K562 (cell line): Measurements from ENCODE around the gene CISD3. TPM values are rescaled to one million over a fixed set of nuclear protein-coding genes. Genes with fewer than 3 reads are reported as not detected.

Source experiments
- ATAC-seq: fragments of 200-7000 bp; cut with Tn5 transposase; 3 replicates; pipeline ENCODE4 v1.9.1; 2020; ENCODE audit warnings: moderate library complexity
- BruUV-seq: library from RNA; stranded (reverse); fragments of 400-500 nt; replicated peaks from 2 replicates; lab custom pipeline; 2021; lab: Mats Ljungman, UMichigan
- CTCF ChIA-PET: fragments of 300-600 bp; formaldehyde crosslinking; extraction: SDS; loops from one replicate; lab custom pipeline; 2021; ENCODE audit warnings: low intra/inter-chr PET ratio; lab: Yijun Ruan, JAX
- POLR2A ChIA-PET: fragments of 300-600, 350-650 bp; sonication (Branson Sonifier 250); formaldehyde crosslinking; extraction: SDS; loops from one replicate; lab custom pipeline; 2021; ENCODE audit warnings: antibody characterized with exemption, inconsistent platforms; lab: Yijun Ruan, JAX
- DNase-seq, 4 experiments: peaks; one replicate each; pipeline versions ENCODE4 v3.0.0 to v3.0.0-alpha.2; 2011 to 2018; ENCODE audit warnings: low spot score in 3 of 4, mixed read lengths in 3 of 4; ENCODE audit errors: extremely low read depth in 1 of 4
- FAIRE-seq: peaks from 2 replicates; lab custom pipeline; 2011; peaks lifted over from hg19 to GRCh38; lab: Jason Lieb, UNC
- H2AFZ ChIP-seq: 2 replicates; pipeline ENCODE4 v1.6.0; 2011; ENCODE audit warnings: low read depth, low read length, control low read depth, inconsistent platforms
- H3K27ac ChIP-seq: fragments of 200-600 bp; 3 replicates; pipeline ENCODE4 v1.8.0; 2011; ENCODE audit warnings: low read depth, mild to moderate bottlenecking, control low read depth, inconsistent platforms, low read length, moderate library complexity, mixed read lengths; ENCODE audit errors: extremely low read depth
- H3K27me3 ChIP-seq, 2 experiments: fragments of 300-600 bp in 1 of 2; 2 replicates in 1 of 2; 3 replicates in 1 of 2; pipeline versions ENCODE4 v1.6.0 to v1.8.0; 2011; ENCODE audit warnings: inconsistent platforms in 2 of 2, low read length in 2 of 2, mild to moderate bottlenecking in 1 of 2, mixed read lengths in 1 of 2, moderate library complexity in 1 of 2; ENCODE audit not compliant: control insufficient read depth in 2 of 2, insufficient read depth in 2 of 2
- H3K36me3 ChIP-seq: fragments of 300-600 bp; 3 replicates; pipeline ENCODE4 v1.8.0; 2011; ENCODE audit warnings: mild to moderate bottlenecking, low read length, inconsistent platforms; ENCODE audit not compliant: control insufficient read depth, insufficient read depth
- H3K4me1 ChIP-seq, 2 experiments: fragments of 200-600 bp in 1 of 2; replicated peaks in 1 of 2; 2 replicates in 1 of 2; 3 replicates in 1 of 2; pipeline versions ENCODE4 v1.5.1 to v1.8.0; 2011; ENCODE audit warnings: inconsistent platforms in 2 of 2, low read length in 2 of 2, mild to moderate bottlenecking in 1 of 2, mixed read lengths in 1 of 2, moderate library complexity in 1 of 2; ENCODE audit not compliant: control insufficient read depth in 2 of 2, insufficient read depth in 2 of 2
- H3K4me2 ChIP-seq: 2 replicates; pipeline ENCODE4 v1.6.1; 2011; ENCODE audit warnings: low read length, control low read depth, inconsistent platforms, mixed read lengths; ENCODE audit not compliant: insufficient read depth
- H3K4me3 ChIP-seq: fragments of 200-600 bp; sonication (generic), shearing (Covaris generic); 2 replicates; pipeline ENCODE4 v1.5.1; 2016; ENCODE audit warnings: control low read depth, inconsistent platforms
- H3K79me2 ChIP-seq: fragments of 200-600 bp; 3 replicates; pipeline ENCODE4 v1.8.0; 2011; ENCODE audit warnings: low read length, inconsistent platforms; ENCODE audit not compliant: control insufficient read depth, insufficient read depth
- H3K9ac ChIP-seq, 2 experiments: 2 replicates each; pipeline versions ENCODE4 v1.6.0 to v1.6.1; 2011; ENCODE audit warnings: low read depth in 2 of 2, low read length in 2 of 2, control low read depth in 1 of 2, inconsistent platforms in 1 of 2, mild to moderate bottlenecking in 1 of 2, mixed read lengths in 1 of 2; ENCODE audit not compliant: insufficient read depth in 1 of 2
- H3K9me1 ChIP-seq: one replicate; pipeline ENCODE4 v1.6.0; 2011; ENCODE audit warnings: inconsistent platforms, mild to moderate bottlenecking, low read length, moderate library complexity; ENCODE audit not compliant: control insufficient read depth, insufficient read depth
- H3K9me3 ChIP-seq: replicated peaks from 2 replicates; pipeline ENCODE4 v1.5.1; 2011; ENCODE audit warnings: low read depth, low read length, inconsistent platforms; ENCODE audit not compliant: control insufficient read depth, insufficient read depth
- H4K20me1 ChIP-seq: replicated peaks from 2 replicates; pipeline ENCODE4 v1.6.1; 2011; ENCODE audit warnings: low read length, inconsistent platforms, mixed read lengths; ENCODE audit not compliant: control insufficient read depth, insufficient read depth
- NFIC ChIP-seq: fragments of 450-650 bp; IDR thresholded peaks from 2 replicates; pipeline ENCODE4 v1.6.1; 2017; ENCODE audit warnings: mild to moderate bottlenecking, inconsistent platforms
- PKNOX1 ChIP-seq: fragments of 450-650 bp; IDR thresholded peaks from 2 replicates; pipeline ENCODE4 v1.6.1; 2016
- RBM17 ChIP-seq: fragments of 200-400 bp; formaldehyde crosslinking; IDR thresholded peaks from 2 replicates; pipeline ENCODE4 v1.6.1; 2017; ENCODE audit warnings: low read depth, mild to moderate bottlenecking, low read length, borderline replicate concordance
- RFX1 ChIP-seq: fragments of 450-650 bp; IDR thresholded peaks from 2 replicates; pipeline ENCODE4 v1.6.1; 2016; ENCODE audit warnings: mild to moderate bottlenecking, moderate library complexity
- SMAD2 ChIP-seq: fragments of 150-350 bp; IDR thresholded peaks from 2 replicates; pipeline ENCODE4 v1.6.1; 2014; ENCODE audit warnings: low read depth, mild to moderate bottlenecking, low read length
- TAF7 ChIP-seq: fragments of 450-650 bp; IDR thresholded peaks from 2 replicates; pipeline ENCODE4 v1.6.1; 2016; ENCODE audit warnings: missing genetic modification characterization, missing compliant biosample characterization
- TEAD4 ChIP-seq, 2 experiments: sonication (generic) in 1 of 2; formaldehyde crosslinking in 1 of 2; IDR thresholded peaks; 2 replicates each; pipeline versions ENCODE4 v1.6.1 to v1.8.0; 2012 to 2022; ENCODE audit warnings: borderline replicate concordance in 1 of 2, inconsistent platforms in 1 of 2, low read length in 1 of 2, mild to moderate bottlenecking in 1 of 2, missing genetic modification reagents in 1 of 2
- WGBS: fragments of 100-300 bp; shearing (Covaris generic); methylation state at CpG from one replicate; pipeline ENCODE4 v1.1.6; 2016; ENCODE audit warnings: low coverage, mixed read lengths; ENCODE audit not compliant: insufficient coverage; ENCODE audit errors: missing lambda C conversion rate; 5-methylcytosine and 5-hydroxymethylcytosine counted together
- in situ Hi-C: fragments of 300-500 bp; cut with MboI; formaldehyde crosslinking; loops from 4 replicates; pipeline ENCODE4 v1.15.0; 2018; ENCODE audit warnings: inconsistent platforms, mixed read lengths
- intact Hi-C: fragments of 100-400 bp; cut with micrococcal nuclease; formaldehyde crosslinking; loops from 2 replicates; pipeline ENCODE4 v1.14.2; 2022
- polyA plus RNA-seq, 8 experiments: library from polyadenylated mRNA; depleted of rRNA in 4 of 8; stranded (reverse) in 5 of 8; unstranded in 3 of 8; fragments of >200 nt; fragmentation: Nextera tagmentation in 2 of 8; fragmentation: Illumina TruSeq in 1 of 8; extraction: Ambion mirVana in 2 of 8; extraction: Trizol in 1 of 8; gene quantifications; 2 replicates each; pipeline versions ENCODE4 v1.2.1 to v1.2.3, GENCODE V29; 2011 to 2014; ENCODE audit warnings: inconsistent platforms in 1 of 8, missing spikeins in 1 of 8
- total RNA-seq, 7 experiments: library from RNA; depleted of rRNA in 6 of 7; stranded (reverse); fragments of >200 nt in 6 of 7; fragmentation: Illumina TruSeq in 2 of 7; extraction: Trizol in 2 of 7; gene quantifications; 2 replicates each; pipeline versions ENCODE4 v1.2.1 to v1.2.3, GENCODE V29; 2011 to 2021; ENCODE audit warnings: low replicate concordance in 1 of 7

CISD3 gene
- total and polyA plus RNA-seq, 9 of the 15 experiments (the other 6 are each of a cell fraction or from before 2014, with no cell fraction given), result 5.0 to 60.7 (median 15.7) TPM

GRCh38 chr17:38742411-38743308 is 12.5 kb downstream of the CISD3 start:
- H3K9ac ChIP-seq, result 0 out of 4 replicates have a peak overlapping the region, but pooled peaks of 1 of the 2 experiments have one; percentile 1
- intact Hi-C loops, result no loop called here
- no TSS peak for BruUV-seq
- H3K27ac ChIP-seq, result no peak overlapping the region; the same call in 2 of the 3 replicates
- peaks cover 59% of the 10 kb centered on the region for H3K79me2 ChIP-seq
- in situ Hi-C loops, result no loop called here
- peaks cover 19 to 40% of the 10 kb centered on the region in 2 experiments for H3K4me1 ChIP-seq
- FAIRE-seq (no peak), DNase-seq (no peak), ATAC-seq (no peak)
- H3K27me3 ChIP-seq, result no peaks in the 10 kb centered on the region
- 72% methylated on average over 19 of the region's 22 CpGs for WGBS
- H3K9me1 ChIP-seq, result peaks cover 7% of the 10 kb centered on the region
- peaks cover 38% of the 10 kb centered on the region; the same call in 2 of the 3 replicates for H3K36me3 ChIP-seq
- H4K20me1 ChIP-seq, result peaks cover 13% of the 10 kb centered on the region
- H2AFZ ChIP-seq, result no peak overlapping the region
- no peak overlapping the region for H3K4me2 ChIP-seq
- no peak overlapping the region for H3K4me3 ChIP-seq
- H3K9me3 ChIP-seq, result no peaks in the 10 kb centered on the region
- TF ChIP-seq RFX1, result peak; percentile 87
- peak; percentile 78 for TF ChIP-seq PKNOX1
- peak; percentile 90 for TF ChIP-seq NFIC
- TF ChIP-seq RBM17, result no peak
- no peak for TF ChIP-seq SMAD2
- no peak for TF ChIP-seq TAF7
- TF ChIP-seq TEAD4 (IDR thresholded peaks at IDR 0.05; ENCODE audit: low read length), result no peak
- TF ChIP-seq TEAD4 (CRISPR knock-in tag; IDR thresholded peaks at IDR 0.05; ENCODE audit: borderline replicate concordance), result no peak
- TF ChIP-seq, all 486 proteins: peak for 3
- ChIA-PET POLR2A (interaction anchor here (1.6 kb wide), 1 partner anchor 11 kb away, joined by 6 read pairs; no protein-coding TSS in a partner anchor), CTCF (no interaction called here)
